Measurements from ENCODE around the gene PPP2R3B.
"Not testable (repeated sequence)": the region's sequence is repeated elsewhere in the genome, so short reads cannot be mapped to it uniquely, and the experiment has no call there.

Gene PPP2R3B, protein sequence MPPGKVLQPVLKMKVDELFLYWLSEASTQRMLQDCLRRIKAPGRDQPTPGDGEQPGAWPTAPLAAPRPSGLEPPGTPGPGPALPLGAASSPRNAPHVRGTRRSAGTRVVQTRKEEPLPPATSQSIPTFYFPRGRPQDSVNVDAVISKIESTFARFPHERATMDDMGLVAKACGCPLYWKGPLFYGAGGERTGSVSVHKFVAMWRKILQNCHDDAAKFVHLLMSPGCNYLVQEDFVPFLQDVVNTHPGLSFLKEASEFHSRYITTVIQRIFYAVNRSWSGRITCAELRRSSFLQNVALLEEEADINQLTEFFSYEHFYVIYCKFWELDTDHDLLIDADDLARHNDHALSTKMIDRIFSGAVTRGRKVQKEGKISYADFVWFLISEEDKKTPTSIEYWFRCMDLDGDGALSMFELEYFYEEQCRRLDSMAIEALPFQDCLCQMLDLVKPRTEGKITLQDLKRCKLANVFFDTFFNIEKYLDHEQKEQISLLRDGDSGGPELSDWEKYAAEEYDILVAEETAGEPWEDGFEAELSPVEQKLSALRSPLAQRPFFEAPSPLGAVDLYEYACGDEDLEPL

DNA sequence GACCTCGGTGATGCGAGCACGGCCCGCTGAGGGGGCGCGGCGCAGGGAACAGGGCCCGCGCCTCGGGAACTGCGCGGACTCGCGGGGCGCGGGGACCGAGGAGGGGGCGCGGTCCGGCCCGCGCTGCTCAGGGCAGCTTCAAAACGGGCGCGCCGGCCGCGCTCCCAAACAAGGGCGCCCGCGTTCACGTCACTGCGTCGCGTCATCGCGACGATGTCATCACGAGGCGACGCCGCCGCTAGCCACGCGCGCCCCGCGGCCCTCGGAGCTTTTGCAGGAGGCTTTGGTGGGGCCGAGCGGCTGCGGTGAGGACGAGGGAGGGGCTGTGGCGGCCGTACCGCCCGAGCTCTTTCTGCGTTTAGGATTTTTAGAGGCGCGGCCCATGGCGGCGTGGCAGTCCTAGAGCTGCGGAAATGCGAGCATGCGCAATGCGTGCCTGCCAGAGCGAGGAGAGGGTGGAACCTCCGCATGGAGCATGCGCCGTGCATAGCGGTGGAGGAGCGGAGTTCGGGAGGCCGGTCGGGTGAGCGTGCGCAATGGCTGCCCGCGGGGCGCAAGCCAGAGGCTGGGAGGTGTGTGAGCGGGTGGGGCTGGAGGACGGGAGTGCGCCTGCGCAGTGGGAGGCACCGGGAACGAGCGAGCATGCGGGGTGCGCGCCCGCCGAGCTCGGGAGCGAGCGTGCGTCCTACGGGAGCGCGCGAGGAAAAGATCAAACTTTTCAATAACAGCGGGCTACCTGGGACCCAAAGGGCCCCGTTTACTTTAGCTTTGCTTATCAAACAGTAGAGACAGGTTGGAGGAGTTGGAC is at the start of gene PPP2R3B:
Gene PPP2R3B (minus strand): TSS at position 140 of the 808 bp plus-strand sequence. CDS start 216 bp downstream, outside the sequence.
- peak; percentile 97 to 100 (median 98) for DNase-seq
- intact Hi-C loops (cut with DNase I): loop anchor here (1.0 kb wide), 1 partner anchor 69 kb away; the partner anchor contains the start of gene GTPBP6

GRCh38 chrX:435536-436122 is 48.9 kb upstream of the PPP2R3B start:
- peak in 3 of 10 donors; percentile 25 to 67 (median 43) for DNase-seq
- intact Hi-C loops (cut with DNase I): no loop called here

DNA sequence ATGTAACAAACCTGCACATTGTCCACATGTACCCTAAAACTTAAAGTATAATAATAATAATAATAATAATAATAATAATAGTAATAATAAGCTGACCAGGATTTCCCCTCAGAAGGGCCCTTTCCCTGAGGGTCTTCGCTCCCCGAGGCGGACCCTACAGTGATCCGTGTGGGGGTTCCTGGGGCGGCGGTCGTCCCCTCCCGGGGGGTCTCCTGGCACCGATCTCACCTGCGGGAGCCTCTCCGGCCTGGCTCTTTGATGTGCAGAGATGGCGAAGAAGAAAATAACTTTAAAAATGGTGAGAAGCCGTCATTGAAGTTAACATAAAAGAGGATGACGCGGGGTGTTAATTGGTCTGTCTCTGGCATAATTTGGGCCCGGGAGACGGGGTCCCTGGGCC is 48.2 kb upstream of the PPP2R3B start:
- intact Hi-C loops (cut with DNase I): no loop called here
- peak in 3 of 10 donors; percentile 41 to 44 (median 44) for DNase-seq

- intact Hi-C loops (cut with DNase I): no loop called here
- peak in 2 of 10 donors; percentile 80 for DNase-seq
Measured at GRCh38 chrX:433771-434170, 47.1 kb upstream of the PPP2R3B start.

- intact Hi-C loops (cut with DNase I): not testable (repeated sequence)
- peak in 1 of 10 donors; percentile 17 for DNase-seq
Measured at GRCh38 chrX:432666-433065, 46.0 kb upstream of the PPP2R3B start.

DNA sequence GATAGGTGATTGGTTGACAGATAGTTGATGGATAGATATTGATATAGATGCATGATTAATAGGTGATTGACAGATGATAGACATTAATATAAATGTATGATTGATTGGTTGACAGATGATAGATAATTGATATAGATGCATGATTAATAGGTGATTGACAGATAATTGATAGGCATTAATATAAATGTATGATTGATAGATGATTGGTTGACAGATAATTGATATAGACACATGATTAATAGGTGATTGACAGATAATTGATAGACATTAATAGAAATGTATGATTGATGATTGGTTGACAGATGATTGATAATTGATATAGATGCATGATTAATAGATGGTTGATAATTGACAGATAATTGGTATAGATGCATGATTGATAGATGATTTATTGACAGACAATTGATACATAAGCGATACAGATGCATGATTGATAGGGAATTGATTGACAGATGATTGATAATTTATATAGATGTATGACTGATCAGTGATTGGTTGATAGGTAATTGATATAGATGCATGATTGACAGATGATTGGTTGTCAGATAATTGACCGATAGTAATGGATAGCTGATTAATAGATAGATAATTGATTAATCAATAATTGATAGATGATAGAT is 44.9 kb upstream of the PPP2R3B start:
- no peak for DNase-seq

GRCh38 chrX:431056-431455 is 44.3 kb upstream of the PPP2R3B start:
- DNase-seq: peak in 2 of 10 donors; percentile 61 to 66

More for the DNA sequence above, 44.9 kb upstream of the PPP2R3B start:
- intact Hi-C loops (cut with DNase I): no loop called here

DNA sequence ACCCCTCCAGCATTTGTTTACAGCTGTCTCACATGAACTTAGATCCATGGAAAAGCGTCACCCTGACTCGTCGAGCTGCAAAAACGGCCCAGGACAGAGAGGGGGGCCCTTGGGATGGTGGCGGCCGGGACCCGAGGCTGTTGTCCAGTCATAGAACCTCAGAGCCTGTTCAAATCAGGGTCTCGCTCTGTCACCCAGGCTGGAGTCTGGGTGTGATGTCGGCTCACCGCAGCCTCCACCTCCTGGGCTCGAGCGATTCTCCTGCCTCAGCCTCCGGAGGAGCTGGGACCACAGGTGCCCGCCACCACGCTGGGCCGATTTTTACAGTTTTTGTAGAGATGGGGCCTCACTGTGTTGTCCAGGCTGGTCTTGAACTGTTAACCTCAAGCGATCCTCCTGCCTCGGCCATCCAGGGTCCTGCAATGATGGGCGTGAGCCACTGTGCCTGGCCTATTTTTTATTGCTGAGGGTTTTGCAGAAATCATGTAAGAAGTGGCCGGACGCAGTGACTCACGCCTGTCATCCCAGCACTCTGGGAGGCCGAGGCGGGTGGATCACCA is 42.6 kb upstream of the PPP2R3B start:
- intact Hi-C loops (cut with DNase I): no loop called here
- DNase-seq: peak in 2 of 10 donors; percentile 41 to 72

More at GRCh38 chrX:431056-431455, 44.3 kb upstream of the PPP2R3B start:
- intact Hi-C loops (cut with DNase I): no loop called here

DNA sequence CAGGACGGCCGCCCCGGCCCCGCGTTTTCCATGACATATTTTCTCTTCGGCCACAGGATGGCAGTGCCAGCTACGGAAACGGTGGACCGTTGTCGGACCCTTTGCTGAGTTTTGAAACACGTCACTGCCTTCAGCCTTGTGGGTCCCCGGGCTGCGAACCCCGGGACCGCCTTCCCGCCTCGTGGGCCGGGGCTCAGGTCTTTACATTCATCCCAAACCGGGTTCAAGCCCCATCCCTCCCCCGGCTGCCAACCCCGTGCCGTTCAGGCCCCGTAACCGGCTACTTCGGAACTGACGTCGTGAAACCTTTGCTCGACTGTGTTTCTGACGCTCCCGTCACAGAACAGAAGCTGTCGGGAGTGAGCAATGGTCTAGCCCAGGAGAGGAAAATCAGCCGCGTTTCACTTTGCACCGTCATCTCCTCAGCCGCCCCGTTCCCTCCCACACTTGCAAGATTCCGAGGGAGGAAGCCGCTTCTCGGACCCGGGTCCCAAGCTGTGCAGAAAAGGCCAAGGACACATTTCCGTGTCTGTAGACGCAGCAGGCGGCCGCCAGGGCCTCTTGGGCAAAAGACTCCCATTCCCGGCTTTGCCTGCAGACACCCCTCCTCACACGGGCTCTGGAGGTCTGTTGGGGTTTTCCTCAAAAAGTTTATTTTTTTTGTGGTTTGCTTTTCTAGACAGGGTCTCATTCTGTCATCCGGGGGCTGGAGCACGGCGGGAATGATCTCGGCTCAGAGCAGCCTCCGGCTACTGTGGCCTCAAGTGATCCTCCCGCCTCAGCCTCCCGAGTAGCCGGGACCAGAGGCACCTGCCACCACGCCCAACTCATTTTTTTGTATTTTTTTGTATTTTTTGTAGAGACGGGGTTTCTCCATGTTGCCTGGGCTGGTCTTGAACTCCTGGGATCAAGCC is 41.4 kb upstream of the PPP2R3B start:
- DNase-seq: peak in 2 of 10 donors; percentile 68 to 74
- intact Hi-C loops (cut with DNase I): no loop called here

DNA sequence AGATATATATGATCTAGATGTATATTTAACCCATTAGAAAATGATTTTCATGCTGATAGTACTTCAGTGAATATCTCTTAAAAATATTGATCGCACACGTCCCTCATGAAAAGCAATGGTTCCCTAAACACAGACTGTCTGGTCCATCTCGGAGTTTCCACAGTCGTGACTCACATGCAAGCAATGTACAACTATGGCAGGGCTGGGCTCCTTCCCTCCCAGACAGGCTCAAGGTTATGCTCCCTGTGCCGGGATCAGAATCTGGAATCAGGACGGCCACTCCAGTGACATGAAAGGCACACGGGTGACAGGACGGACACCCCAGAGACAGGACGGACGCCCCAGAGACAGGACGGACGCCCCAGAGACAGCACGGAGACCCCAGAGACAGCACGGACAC is 40.2 kb upstream of the PPP2R3B start:
- DNase-seq: peak in 1 of 10 donors; percentile 36
- intact Hi-C loops (cut with DNase I): no loop called here

- DNase-seq: peak in 2 of 10 donors; percentile 49 to 81
- intact Hi-C loops (cut with DNase I): no loop called here
Measured at GRCh38 chrX:425056-425455, 38.3 kb upstream of the PPP2R3B start.

DNA sequence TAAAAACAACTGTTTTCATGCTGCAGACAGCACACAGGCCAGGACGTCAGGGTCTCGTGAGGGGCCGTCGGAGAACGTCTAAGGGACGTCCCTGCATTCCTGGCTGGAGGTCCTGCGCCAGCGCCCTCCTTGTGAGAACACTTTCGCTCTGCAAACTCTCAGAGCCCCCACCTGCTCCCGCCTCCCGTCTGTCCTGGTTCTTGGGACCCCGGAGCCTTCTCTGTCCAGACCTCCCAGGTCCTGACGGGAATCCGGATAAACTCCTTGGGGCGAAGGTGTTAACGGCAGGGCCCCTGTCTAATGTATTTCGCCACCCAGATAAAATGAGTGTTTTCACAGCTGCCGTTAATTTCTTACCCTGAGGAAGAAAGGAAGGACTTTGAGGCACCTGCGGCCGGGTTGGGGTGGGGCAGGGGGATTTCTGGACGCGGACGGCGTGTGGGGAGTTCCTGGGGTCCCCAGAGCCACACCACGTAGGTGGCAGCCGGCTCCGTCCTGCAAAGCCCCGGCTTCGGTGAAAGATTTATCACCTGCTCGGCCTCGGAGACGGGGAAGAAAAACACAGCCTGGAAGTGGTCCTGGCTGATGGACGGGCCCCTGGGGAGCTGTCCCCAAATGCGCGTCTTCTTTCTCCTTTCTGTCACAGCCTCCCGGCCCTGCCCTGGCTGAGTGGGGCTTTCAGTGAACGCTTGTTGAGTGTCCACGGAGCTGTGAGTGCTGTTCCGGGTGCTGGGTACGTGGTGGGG is 35.1 kb upstream of the PPP2R3B start:
- intact Hi-C loops (cut with DNase I): no loop called here
- DNase-seq: peak in 3 of 10 donors; percentile 49 to 73 (median 63)

GRCh38 chrX:420496-421223 is 34.0 kb upstream of the PPP2R3B start:
- DNase-seq: peak in 3 of 10 donors; percentile 50 to 59 (median 59)
- intact Hi-C loops (cut with DNase I): no loop called here

GRCh38 chrX:418927-419729 is 32.4 kb upstream of the PPP2R3B start:
- peak in 3 of 10 donors; percentile 72 to 77 (median 74) for DNase-seq
- intact Hi-C loops (cut with DNase I): no loop called here

DNA sequence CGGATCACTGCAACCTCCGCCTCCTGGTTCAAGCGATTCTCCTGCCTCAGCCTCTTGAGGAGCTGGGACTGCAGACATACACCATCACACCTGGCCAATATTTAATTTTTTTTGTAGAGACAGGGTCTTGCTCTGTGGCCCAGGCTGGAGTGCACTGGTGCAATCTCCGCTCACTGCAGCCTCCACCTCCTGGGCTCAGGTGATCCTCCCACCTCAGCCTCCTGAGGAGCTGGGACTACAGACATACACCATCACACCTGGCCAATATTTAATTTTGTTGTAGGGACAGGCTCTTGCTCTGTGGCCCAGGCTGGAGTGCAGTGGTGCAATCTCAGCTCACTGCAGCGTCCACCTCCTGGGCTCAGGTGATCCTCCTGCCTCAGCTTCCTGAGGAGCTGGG is 28.8 kb upstream of the PPP2R3B start:
- DNase-seq: peak in 3 of 10 donors; percentile 21 to 43 (median 29)
- intact Hi-C loops (cut with DNase I): not testable (repeated sequence)
